Calu3 (cell line): ENCODE results near the gene KLF18. TPM values are rescaled to one million over a fixed set of nuclear protein-coding genes. Genes with fewer than 3 reads are reported as not detected.

Source experiments
- BruUV-seq: library from RNA; stranded (reverse); fragments of 400-500 nt; replicated peaks from 2 replicates; lab custom pipeline; 2021; lab: Mats Ljungman, UMichigan
- CTCF ChIA-PET: fragments of 300-600 bp; sonication (Branson Sonifier 250); formaldehyde crosslinking; loops from one replicate; lab custom pipeline; 2022; ENCODE audit warnings: antibody characterized with exemption; lab: Charles Lee
- DNase-seq: peaks from one replicate; pipeline ENCODE4 v3.0.0; 2022
- H3K27ac Mint-ChIP-seq: one replicate; pipeline ENCODE4 v1.8.0; 2022; ENCODE audit warnings: mixed read lengths; ENCODE audit not compliant: unreplicated experiment
- H3K27me3 Mint-ChIP-seq: one replicate; pipeline ENCODE4 v1.8.0; 2022; ENCODE audit warnings: mixed read lengths; ENCODE audit not compliant: unreplicated experiment
- H3K36me3 Mint-ChIP-seq: one replicate; pipeline ENCODE4 v1.8.0; 2022; ENCODE audit warnings: mild to moderate bottlenecking, moderate library complexity, mixed read lengths; ENCODE audit not compliant: insufficient read depth, unreplicated experiment
- H3K4me1 Mint-ChIP-seq: one replicate; pipeline ENCODE4 v1.8.0; 2022; ENCODE audit warnings: mild to moderate bottlenecking, low read depth, mixed read lengths; ENCODE audit not compliant: unreplicated experiment
- H3K4me3 Mint-ChIP-seq: one replicate; pipeline ENCODE4 v1.8.0; 2022; ENCODE audit warnings: mild to moderate bottlenecking, low read depth, moderate library complexity, mixed read lengths; ENCODE audit not compliant: unreplicated experiment
- H3K9me3 Mint-ChIP-seq: one replicate; pipeline ENCODE4 v1.8.0; 2022; ENCODE audit warnings: low read depth, mixed read lengths; ENCODE audit not compliant: unreplicated experiment
- CTCF ChIP-seq: fragments of 200-600 bp; IDR thresholded peaks from one replicate; pipeline ENCODE4 v1.8.0; 2022; ENCODE audit warnings: antibody characterized with exemption; ENCODE audit not compliant: unreplicated experiment
- intact Hi-C: fragments of 100-400 bp; cut with micrococcal nuclease; formaldehyde crosslinking; loops from one replicate; pipeline ENCODE4 v1.10.0; 2022; ENCODE audit not compliant: unreplicated experiment
- total RNA-seq: library from RNA; stranded (reverse); gene quantifications from 2 replicates; pipeline ENCODE4 v1.2.3, GENCODE V29; 2022

The KLF18 gene
- total RNA-seq, 1 experiment from 2014 or later, result not detected

- DNase-seq, result no peak
- no peak overlapping the region for H3K27ac Mint-ChIP-seq
- no peak overlapping the region for H3K4me3 Mint-ChIP-seq
- CTCF ChIA-PET, result no interaction called here
- no peaks in the 10 kb centered on the region for H3K36me3 Mint-ChIP-seq
- H3K4me1 Mint-ChIP-seq, result no peaks in the 10 kb centered on the region
- BruUV-seq, result no TSS peak
- peaks cover 27% of the 10 kb centered on the region for H3K27me3 Mint-ChIP-seq
- intact Hi-C loops, result no loop called here
- no peak for TF ChIP-seq CTCF
- H3K9me3 Mint-ChIP-seq, result no peaks in the 10 kb centered on the region
Observed at GRCh38 chr1:44101328-44101727, 40.1 kb downstream of the KLF18 start.

GRCh38 chr1:44100183-44100868 is 41.1 kb downstream of the KLF18 start:
- CTCF ChIA-PET, result no interaction called here
- no peak overlapping the region for H3K27ac Mint-ChIP-seq
- no peak overlapping the region for H3K4me3 Mint-ChIP-seq
- no peaks in the 10 kb centered on the region for H3K9me3 Mint-ChIP-seq
- H3K36me3 Mint-ChIP-seq, result no peaks in the 10 kb centered on the region
- intact Hi-C loops, result no loop called here
- TF ChIP-seq CTCF, result no peak
- no peaks in the 10 kb centered on the region for H3K4me1 Mint-ChIP-seq
- no peak for DNase-seq
- H3K27me3 Mint-ChIP-seq, result peaks cover 17% of the 10 kb centered on the region
- no TSS peak for BruUV-seq

GRCh38 chr1:44094047-44094446 is 47.4 kb downstream of the KLF18 start:
- H3K27ac Mint-ChIP-seq, result no peak overlapping the region
- CTCF ChIA-PET, result no interaction called here
- BruUV-seq, result no TSS peak
- peaks cover 21% of the 10 kb centered on the region for H3K27me3 Mint-ChIP-seq
- no peaks in the 10 kb centered on the region for H3K36me3 Mint-ChIP-seq
- TF ChIP-seq CTCF, result no peak
- DNase-seq, result no peak
- H3K4me3 Mint-ChIP-seq, result no peak overlapping the region
- intact Hi-C loops, result loop anchor here (10.0 kb wide), 1 partner anchor 81 kb away; no protein-coding TSS in a partner anchor
- no peaks in the 10 kb centered on the region for H3K4me1 Mint-ChIP-seq
- H3K9me3 Mint-ChIP-seq, result peaks cover 3% of the 10 kb centered on the region

- H3K9me3 Mint-ChIP-seq, result peaks cover 3% of the 10 kb centered on the region
- TF ChIP-seq CTCF, result no peak
- peaks cover 14% of the 10 kb centered on the region for H3K4me1 Mint-ChIP-seq
- H3K27me3 Mint-ChIP-seq, result peaks cover 21% of the 10 kb centered on the region
- no peaks in the 10 kb centered on the region for H3K36me3 Mint-ChIP-seq
- intact Hi-C loops, result loop anchor here (10.0 kb wide), 1 partner anchor 84 kb away; no protein-coding TSS in a partner anchor
- no peak for DNase-seq
- CTCF ChIA-PET, result no interaction called here
- no TSS peak for BruUV-seq
- H3K4me3 Mint-ChIP-seq, result no peak overlapping the region
- no peak overlapping the region for H3K27ac Mint-ChIP-seq
Observed at GRCh38 chr1:44090429-44091252, 50.8 kb downstream of the KLF18 start.
